Measurements from ENCODE around the gene PDE3A. TPM values are rescaled to one million over a fixed set of nuclear protein-coding genes. Genes with fewer than 3 reads are reported as not detected.
A peak's percentile ranks its signal among the peaks of the same experiment; 100 is the strongest.

PDE3A gene
- total and polyA plus RNA-seq, 2 donors from 2014 or later, result 3.3 to 18.3 TPM

DNA sequence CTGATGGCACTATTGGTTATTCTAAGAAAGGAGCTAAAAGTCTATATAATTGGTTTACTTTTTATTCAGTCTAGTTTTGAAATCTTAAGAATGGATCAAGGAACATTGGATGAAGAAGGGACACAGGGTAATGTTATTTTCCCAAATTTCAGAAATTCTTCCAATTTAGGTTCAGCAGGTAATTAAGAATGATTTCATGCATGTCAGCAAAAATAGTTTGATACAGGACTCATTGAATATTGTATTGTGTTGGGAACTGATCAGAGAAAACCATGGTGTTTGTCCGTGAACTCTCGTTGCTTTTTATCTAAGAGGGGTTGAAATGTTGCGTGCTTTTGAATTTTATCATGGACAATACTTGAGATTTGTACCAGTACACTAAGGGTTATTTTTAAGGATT, 58.6 kb downstream of the PDE3A start:
- no peak for DNase-seq
- TF ChIP-seq, protein P1, sequence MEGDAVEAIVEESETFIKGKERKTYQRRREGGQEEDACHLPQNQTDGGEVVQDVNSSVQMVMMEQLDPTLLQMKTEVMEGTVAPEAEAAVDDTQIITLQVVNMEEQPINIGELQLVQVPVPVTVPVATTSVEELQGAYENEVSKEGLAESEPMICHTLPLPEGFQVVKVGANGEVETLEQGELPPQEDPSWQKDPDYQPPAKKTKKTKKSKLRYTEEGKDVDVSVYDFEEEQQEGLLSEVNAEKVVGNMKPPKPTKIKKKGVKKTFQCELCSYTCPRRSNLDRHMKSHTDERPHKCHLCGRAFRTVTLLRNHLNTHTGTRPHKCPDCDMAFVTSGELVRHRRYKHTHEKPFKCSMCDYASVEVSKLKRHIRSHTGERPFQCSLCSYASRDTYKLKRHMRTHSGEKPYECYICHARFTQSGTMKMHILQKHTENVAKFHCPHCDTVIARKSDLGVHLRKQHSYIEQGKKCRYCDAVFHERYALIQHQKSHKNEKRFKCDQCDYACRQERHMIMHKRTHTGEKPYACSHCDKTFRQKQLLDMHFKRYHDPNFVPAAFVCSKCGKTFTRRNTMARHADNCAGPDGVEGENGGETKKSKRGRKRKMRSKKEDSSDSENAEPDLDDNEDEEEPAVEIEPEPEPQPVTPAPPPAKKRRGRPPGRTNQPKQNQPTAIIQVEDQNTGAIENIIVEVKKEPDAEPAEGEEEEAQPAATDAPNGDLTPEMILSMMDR (IDR thresholded peaks at IDR 0.05; ENCODE audit: borderline replicate concordance, extremely low read depth, insufficient read depth), result no peak
- no peaks in the 10 kb centered on the region for H3K27me3 ChIP-seq (ENCODE audit: control insufficient read depth, insufficient read depth, low read length)
- no peaks in the 10 kb centered on the region for H3K36me3 ChIP-seq (ENCODE audit: control insufficient read depth in 2 of 3, insufficient read depth in 3 of 3, low read length in 3 of 3)
- H3K4me3 ChIP-seq (ENCODE audit: low read length in 3 of 3), result no peak overlapping the region
- no peaks in the 10 kb centered on the region for H3K4me1 ChIP-seq (ENCODE audit: control insufficient read depth in 2 of 3, insufficient read depth in 2 of 3, low read depth in 1 of 3, low read length in 3 of 3)
- no peaks in the 10 kb centered on the region for H3K9me3 ChIP-seq (ENCODE audit: control insufficient read depth in 2 of 3, insufficient read depth in 1 of 3, low read length in 3 of 3)
- no peak overlapping the region for H3K27ac ChIP-seq (ENCODE audit: low read depth in 2 of 2, low read length in 2 of 2)
- intact Hi-C loops (cut with DNase I), result no loop called here
- FAIRE-seq, result no peak
- H3K9ac ChIP-seq (ENCODE audit: low read length in 3 of 3), result no peak overlapping the region

DNA sequence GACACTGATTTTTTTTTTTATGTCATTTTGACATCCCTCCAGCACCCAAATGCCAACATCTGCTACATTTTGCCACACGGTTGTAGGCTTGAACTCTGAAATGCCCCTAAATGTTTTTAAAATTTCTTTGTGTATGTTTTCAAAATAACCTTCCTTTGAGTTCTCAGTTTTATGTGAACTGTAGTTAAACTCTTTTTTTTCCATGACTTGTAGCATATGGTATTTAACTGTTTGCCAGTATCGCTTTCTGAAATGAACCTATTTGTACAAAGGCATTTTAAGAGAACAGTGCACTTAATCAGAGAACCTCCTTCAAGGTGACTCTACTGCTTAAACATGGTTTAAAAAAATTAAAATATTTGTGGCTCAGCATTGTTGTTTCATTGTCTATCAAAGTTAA, 61.5 kb downstream of the PDE3A start:
- no peaks in the 10 kb centered on the region for H3K36me3 ChIP-seq (ENCODE audit: control insufficient read depth in 2 of 3, insufficient read depth in 3 of 3, low read length in 3 of 3)
- TF ChIP-seq, protein P1 (IDR thresholded peaks at IDR 0.05; ENCODE audit: borderline replicate concordance, extremely low read depth, insufficient read depth), result no peak
- intact Hi-C loops (cut with DNase I), result no loop called here
- no peak overlapping the region for H3K4me3 ChIP-seq (ENCODE audit: low read length in 3 of 3)
- no peaks in the 10 kb centered on the region for H3K4me1 ChIP-seq (ENCODE audit: control insufficient read depth in 2 of 3, insufficient read depth in 2 of 3, low read depth in 1 of 3, low read length in 3 of 3)
- no peaks in the 10 kb centered on the region for H3K9me3 ChIP-seq (ENCODE audit: control insufficient read depth in 2 of 3, insufficient read depth in 1 of 3, low read length in 3 of 3)
- H3K9ac ChIP-seq (ENCODE audit: low read length in 3 of 3), result no peak overlapping the region
- H3K27me3 ChIP-seq (ENCODE audit: control insufficient read depth, insufficient read depth, low read length), result no peaks in the 10 kb centered on the region
- no peak for FAIRE-seq
- DNase-seq, result peak in 1 of 5 donors; percentile 34
- no peak overlapping the region for H3K27ac ChIP-seq (ENCODE audit: low read depth in 2 of 2, low read length in 2 of 2)

DNA sequence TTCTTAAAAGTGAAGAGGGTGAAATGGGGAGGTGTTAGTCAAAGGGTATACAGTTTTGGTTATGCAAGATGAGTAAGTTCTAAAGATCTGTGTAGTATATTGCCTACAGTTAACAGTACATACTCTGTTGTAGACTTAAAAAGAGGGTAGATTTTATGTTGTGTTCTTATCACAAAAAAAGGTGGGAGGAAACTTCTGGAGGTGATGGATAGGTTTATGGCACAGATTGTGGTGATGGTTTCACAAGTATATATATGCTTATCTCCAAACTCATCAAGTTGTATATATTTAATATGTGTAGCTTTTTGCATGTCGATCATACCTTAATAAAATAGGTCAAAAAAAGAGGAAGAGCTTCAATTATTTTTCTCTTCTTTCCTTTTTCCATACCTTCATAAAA, 64.0 kb downstream of the PDE3A start:
- TF ChIP-seq, protein P1 (IDR thresholded peaks at IDR 0.05; ENCODE audit: borderline replicate concordance, extremely low read depth, insufficient read depth), result no peak
- H3K4me3 ChIP-seq (ENCODE audit: low read length in 3 of 3), result no peak overlapping the region
- H3K36me3 ChIP-seq (ENCODE audit: control insufficient read depth in 2 of 3, insufficient read depth in 3 of 3, low read length in 3 of 3), result no peaks in the 10 kb centered on the region
- H3K9ac ChIP-seq (ENCODE audit: low read length in 3 of 3), result no peak overlapping the region
- no peaks in the 10 kb centered on the region for H3K4me1 ChIP-seq (ENCODE audit: control insufficient read depth in 2 of 3, insufficient read depth in 2 of 3, low read depth in 1 of 3, low read length in 3 of 3)
- H3K9me3 ChIP-seq (ENCODE audit: control insufficient read depth in 2 of 3, insufficient read depth in 1 of 3, low read length in 3 of 3), result no peaks in the 10 kb centered on the region
- no peaks in the 10 kb centered on the region for H3K27me3 ChIP-seq (ENCODE audit: control insufficient read depth, insufficient read depth, low read length)
- no peak overlapping the region for H3K27ac ChIP-seq (ENCODE audit: low read depth in 2 of 2, low read length in 2 of 2)
- FAIRE-seq (no peak), DNase-seq (no peak)
- intact Hi-C loops (cut with DNase I), result no loop called here

DNA sequence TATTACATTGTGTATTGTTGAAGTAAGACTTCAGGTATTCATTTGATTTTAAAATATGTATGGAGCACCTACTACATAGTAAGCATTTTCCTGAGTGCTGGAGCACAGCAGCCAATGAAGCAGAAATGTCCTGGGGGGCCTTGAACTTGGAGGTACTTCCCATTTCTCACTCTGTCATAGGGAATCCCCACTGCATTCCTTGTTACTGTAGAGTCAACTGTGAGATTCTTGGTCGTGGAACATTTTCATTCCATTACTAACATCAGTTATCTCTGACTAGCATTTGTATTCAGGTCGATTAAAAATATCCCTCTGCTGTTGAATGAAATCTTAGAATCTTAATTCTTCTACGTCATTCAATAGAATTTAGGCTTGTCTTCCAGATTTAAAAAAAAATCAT, 66.7 kb downstream of the PDE3A start:
- DNase-seq, result no peak
- no peak overlapping the region for H3K9ac ChIP-seq (ENCODE audit: low read length in 3 of 3)
- H3K4me3 ChIP-seq (ENCODE audit: low read length in 3 of 3), result no peak overlapping the region
- no peak overlapping the region for H3K27ac ChIP-seq (ENCODE audit: low read depth in 2 of 2, low read length in 2 of 2)
- H3K36me3 ChIP-seq (ENCODE audit: control insufficient read depth in 2 of 3, insufficient read depth in 3 of 3, low read length in 3 of 3), result no peaks in the 10 kb centered on the region
- no peaks in the 10 kb centered on the region for H3K4me1 ChIP-seq (ENCODE audit: control insufficient read depth in 2 of 3, insufficient read depth in 2 of 3, low read depth in 1 of 3, low read length in 3 of 3)
- no peaks in the 10 kb centered on the region for H3K9me3 ChIP-seq (ENCODE audit: control insufficient read depth in 2 of 3, insufficient read depth in 1 of 3, low read length in 3 of 3)
- TF ChIP-seq, protein P1 (IDR thresholded peaks at IDR 0.05; ENCODE audit: borderline replicate concordance, extremely low read depth, insufficient read depth), result no peak
- no peak for FAIRE-seq
- intact Hi-C loops (cut with DNase I), result no loop called here
- no peaks in the 10 kb centered on the region for H3K27me3 ChIP-seq (ENCODE audit: control insufficient read depth, insufficient read depth, low read length)

All from kidney (tissue), 14 donors.